NCI-H748 (cell line): ENCODE data around the gene HELQ.
"Not testable (repeated sequence)": the region's sequence is repeated elsewhere in the genome, so short reads cannot be mapped to it uniquely, and the experiment has no call there.

Experiments used
- DNase-seq: peaks from one replicate; lab custom pipeline; 2025; ENCODE audit not compliant: unreplicated experiment; lab: John Stamatoyannopoulos, UW

The HELQ gene

GRCh38 chr4:83436680-83437079 is 18.9 kb downstream of the HELQ start:
- no peak for DNase-seq

DNA sequence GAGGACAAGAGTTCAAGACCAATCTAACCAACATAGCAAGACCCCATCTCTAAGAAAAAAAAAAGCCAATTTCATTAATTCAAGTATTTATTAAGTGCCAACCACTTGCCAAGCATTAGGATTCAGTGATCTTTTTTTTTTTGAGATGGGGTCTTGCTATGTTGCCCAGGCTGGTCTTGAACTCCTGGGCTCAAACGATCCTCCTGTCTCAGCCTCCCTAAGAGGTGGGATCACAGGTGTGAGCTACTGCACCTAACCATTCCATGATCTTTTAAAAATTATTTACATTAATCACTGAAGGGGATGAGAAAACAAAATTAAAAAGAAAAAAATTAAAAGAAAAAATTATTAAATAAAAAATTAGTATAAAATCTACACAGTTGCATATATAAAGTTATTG is 24.4 kb downstream of the HELQ start:
- DNase-seq: no peak

DNA sequence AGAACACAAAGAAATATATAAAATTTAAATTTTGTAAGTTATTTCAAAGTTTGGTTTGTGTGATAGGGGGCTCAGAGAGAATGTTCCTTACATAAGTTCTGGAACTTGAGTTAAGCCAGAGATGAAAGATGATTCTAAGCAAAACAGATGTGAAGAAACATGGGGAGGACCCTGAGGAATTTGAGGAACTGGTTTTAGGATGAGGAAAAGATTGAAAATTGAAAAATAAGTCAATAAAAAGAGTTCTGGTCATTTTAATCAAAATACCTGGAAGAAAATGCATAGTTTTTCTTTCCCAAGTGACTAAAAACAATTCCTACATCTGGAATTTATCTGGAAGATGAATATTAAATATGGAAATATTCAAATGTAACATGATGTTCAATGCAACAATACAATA is 37.4 kb downstream of the HELQ start:
- no peak for DNase-seq

DNA sequence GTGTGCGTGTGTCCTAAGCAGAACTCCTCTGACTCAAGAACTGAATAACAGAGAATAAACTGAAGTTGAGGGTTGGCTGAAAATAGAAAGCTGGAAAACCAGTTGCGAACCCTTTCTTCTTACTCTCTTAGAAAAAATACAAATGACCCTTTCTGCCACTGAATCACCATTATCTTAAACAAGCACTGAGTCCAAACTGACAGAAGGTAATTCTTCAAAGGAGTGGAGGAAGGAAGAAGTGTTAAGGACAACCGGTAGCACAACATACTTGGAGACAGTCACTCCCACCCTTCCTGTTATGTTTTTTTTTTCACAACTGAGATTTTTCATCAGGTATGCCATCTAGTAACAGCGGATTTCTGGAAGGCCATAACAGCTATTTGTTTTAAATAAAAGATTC is 38.1 kb downstream of the HELQ start:
- DNase-seq: no peak

DNA sequence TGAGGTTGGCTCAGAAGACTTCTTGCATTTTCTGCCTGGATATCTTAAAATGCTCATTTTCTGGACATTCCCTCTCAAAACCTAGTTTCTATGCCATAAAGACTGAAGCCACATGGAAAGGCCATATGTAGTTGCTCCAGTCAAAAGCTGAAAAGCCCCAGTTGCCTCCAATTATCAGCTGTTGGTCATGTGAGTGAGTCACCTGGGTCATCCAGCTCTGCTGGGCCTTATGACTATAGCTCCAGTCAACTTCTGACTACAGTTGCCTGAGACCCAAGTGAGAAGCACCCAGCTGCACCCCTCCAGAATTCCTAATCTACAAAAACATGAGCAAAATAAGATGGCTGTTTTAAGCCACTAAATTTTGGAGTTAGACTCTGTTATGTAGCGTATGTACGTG is 41.9 kb downstream of the HELQ start:
- no peak for DNase-seq

GRCh38 chr4:83408908-83409307 is 46.7 kb downstream of the HELQ start:
- no peak for DNase-seq

GRCh38 chr4:83405844-83406816 is 49.5 kb downstream of the HELQ start:
- DNase-seq: no peak

DNA sequence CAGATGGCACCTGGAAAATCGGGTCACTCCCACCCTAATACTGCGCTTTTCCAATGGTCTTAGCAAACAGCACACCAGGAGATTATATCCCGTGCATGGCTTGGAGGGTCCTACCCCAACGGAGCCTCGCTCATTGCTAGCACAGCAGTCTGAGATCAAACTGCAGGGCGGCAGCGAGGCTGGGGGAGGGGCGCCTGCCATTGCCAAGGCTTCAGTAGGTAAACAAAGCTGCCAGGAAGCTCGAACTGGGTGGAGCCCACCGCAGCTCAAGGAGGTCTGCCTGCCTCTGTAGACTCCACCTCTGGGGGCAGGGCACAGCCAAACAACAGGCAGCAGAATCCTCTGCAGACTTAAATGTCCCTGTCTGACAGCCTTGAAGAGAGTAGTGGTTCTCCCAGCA is 57.5 kb downstream of the HELQ start:
- not testable (repeated sequence) for DNase-seq

GRCh38 chr4:83393908-83394307 is 61.7 kb downstream of the HELQ start:
- no peak for DNase-seq

DNA sequence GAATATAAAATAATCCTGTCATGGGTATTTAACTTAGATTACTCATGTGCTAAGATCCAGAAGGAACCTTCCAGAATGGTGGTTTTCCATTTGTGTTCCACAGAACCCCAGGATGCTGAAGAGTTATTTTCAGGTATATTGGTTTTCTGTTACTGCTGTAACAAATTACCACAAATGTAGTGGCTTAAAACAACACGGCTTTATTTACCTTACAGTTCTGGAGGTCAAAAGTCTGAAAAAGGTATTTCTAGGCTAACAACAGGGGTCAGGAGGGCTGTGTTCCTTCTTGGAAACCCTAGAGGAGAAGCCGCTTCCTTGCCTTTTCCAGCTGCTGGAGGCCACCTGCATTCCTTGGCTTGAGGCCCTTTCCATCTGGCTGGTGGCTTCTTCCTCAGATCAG is 63.1 kb downstream of the HELQ start:
- no peak for DNase-seq

- DNase-seq: no peak
These were observed 64.7 kb downstream of the HELQ start for GRCh38 chr4:83390944-83391343.

DNA sequence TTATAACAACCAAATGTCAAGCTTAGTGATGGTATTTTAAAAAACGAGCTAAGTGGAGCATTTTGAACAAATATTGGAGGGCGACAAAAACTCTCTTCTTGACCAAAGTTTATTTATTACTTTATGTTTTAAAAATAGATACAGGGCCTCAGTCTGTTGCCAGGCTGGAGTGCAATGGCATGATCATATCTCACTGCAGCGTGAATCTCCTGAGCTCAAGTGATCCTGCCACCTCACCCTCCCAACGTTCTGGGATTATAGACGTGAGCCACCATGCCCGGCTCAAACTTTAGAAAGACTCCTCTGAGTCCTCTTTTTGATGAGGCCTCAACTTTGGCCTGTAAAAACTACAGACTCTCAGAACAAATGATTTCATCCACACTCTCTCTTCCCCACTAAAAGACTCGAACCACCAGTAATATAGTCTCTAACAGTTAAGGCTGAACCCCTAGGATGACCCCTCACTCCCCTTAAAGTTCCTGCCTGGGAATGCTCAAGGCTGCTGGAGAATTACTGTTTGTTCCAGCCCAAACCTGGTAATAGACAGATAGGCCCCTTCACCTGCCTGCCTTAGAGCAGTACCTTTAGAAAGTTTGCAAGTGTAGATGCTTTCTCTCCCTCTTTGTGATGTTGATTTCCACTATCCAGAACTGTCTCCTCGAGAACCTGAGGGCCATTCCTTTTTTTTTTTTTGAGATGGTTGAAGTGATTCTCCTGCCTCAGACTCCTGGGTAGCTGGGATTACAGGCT is 65.7 kb downstream of the HELQ start:
- no peak for DNase-seq

GRCh38 chr4:83389037-83389720 is 66.4 kb downstream of the HELQ start:
- DNase-seq: no peak

- DNase-seq: no peak
These were observed 67.3 kb downstream of the HELQ start for GRCh38 chr4:83388313-83388676.

DNA sequence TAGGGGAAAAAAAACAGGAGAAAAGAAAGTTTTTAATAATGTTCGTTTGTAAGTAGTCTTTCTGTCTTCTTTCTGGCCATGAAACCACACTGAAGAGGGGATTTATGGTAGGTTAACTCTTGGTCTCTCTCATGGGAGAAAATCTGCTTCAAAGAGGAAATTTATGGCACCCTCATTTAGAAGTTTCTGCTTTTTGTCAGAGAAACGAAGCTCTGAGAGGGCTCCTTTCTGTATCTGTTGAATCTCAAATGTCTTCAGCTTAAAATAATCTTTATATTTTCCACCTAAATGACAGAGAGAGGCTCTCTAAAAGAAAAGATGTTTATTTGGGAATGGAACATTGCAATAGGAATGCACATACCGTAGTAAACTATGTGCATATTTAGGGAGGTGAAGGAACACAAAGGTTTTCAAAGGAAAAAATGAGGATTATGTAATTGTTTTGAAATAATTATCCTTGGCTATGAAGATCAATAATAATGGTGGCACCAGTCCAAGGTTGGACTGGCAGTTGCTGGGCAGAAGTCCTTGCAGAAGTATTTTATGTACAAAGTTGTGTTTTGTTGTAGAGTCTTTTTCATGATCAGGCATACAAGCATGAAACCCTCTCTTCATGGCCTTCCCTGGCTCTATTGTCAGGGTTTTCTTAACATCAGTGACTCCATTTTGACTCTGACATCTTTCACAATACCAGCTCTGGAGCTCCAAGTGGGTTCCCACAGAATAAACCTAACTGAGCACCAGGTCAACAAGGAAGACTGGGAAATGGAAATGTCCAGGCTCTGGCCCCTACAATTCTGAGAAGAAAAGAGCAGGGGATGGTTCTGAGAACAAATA is 67.9 kb downstream of the HELQ start:
- no peak for DNase-seq

DNA sequence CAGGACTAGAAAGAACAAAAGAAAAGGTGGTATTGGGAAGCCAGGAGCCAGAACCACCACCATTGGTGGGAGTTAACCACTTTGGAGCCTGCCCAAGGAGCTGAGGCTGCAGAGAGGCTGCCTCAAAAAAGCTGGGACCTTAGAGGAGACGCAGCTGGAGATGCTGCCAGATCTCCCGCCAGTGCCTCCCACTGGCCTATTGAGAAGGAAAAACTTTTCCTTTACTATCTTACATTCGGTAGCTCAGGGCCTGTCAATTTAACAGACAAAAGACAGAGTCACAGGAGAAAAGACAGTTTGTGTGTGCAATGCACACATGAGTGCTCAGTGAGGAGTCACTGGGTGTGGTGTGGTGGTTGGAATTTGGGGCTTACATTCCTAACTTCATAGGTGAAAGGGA is 68.6 kb downstream of the HELQ start:
- no peak for DNase-seq

- no peak for DNase-seq
These were observed 72.8 kb downstream of the HELQ start for GRCh38 chr4:83382850-83383249.

GRCh38 chr4:83381173-83381572 is 74.5 kb downstream of the HELQ start:
- DNase-seq: no peak

DNA sequence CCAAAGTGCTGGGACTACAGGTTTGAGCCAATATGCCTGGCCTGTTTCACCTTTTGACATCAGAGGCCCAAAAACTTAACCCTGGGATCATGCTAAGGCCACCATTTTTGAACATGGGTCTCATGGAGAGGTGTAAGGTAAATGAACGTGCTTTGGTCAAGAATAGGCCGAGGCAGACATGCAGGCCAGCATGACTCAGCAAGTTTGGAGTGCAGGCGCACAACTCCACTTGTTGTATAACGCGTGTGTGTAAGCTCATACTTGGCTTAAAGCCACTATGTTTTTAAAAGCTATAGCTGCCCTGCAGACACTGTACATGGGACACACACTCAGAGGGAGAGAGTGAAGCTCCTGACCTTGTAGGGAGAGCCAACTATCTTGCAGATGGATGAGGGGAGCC is 77.2 kb downstream of the HELQ start:
- peak; percentile 34 for DNase-seq

DNA sequence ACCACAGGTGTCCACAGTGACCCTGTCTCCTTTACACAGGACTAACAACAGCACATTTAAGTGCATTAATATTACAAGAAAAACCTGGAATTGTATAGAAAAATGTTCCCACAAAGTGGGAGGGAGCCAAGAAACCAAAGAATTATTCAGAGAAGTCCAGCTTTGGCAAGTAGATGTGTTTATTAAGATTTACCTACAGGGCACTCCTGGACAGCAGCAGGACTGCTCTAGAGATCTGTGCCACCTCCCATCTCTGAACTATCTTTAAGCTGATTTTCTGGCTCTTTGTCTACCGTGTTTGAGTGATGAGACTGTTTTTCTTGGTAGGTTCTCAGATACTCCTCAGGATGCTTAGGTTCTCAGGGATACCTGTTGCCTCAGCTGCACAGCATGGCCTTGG is 82.7 kb downstream of the HELQ start:
- no peak for DNase-seq

GRCh38 chr4:83371936-83372335 is 83.7 kb downstream of the HELQ start:
- no peak for DNase-seq
